AG04450 (cell line): Measurements from ENCODE around the gene RILP. TPM values are rescaled to one million over a fixed set of nuclear protein-coding genes. Genes with fewer than 3 reads are reported as not detected.
A peak's percentile ranks its signal among the peaks of the same experiment; 100 is the strongest.

Experiments used
- CTCF ChIA-PET: fragments of 300-600, 350-600 bp; formaldehyde crosslinking; extraction: SDS; loops from one replicate; lab custom pipeline; 2022; ENCODE audit warnings: antibody characterized with exemption, inconsistent platforms; lab: Charles Lee
- POLR2A ChIA-PET: fragments of 350-600 bp; formaldehyde crosslinking; extraction: SDS; loops from one replicate; lab custom pipeline; 2021; ENCODE audit warnings: antibody characterized with exemption, inconsistent platforms; lab: Yijun Ruan, JAX
- DNase-seq: peaks from one replicate; pipeline ENCODE4 v3.0.0-alpha.2; 2011; ENCODE audit warnings: low read depth, low spot score
- H3K27ac ChIP-seq: one replicate; pipeline ENCODE4 v1.5.1; 2012; ENCODE audit warnings: low read depth, low read length, control low read depth
- H3K27me3 ChIP-seq: one replicate; pipeline ENCODE4 v1.6.0; 2012; ENCODE audit warnings: low read length; ENCODE audit not compliant: control insufficient read depth, insufficient read depth
- H3K4me3 ChIP-seq: 2 replicates; pipeline ENCODE4 v1.5.1; 2011; ENCODE audit warnings: mild to moderate bottlenecking, low read depth, low read length, control low read depth
- H3K9me3 ChIP-seq: 2 replicates; pipeline ENCODE4 v1.5.1; 2012; ENCODE audit warnings: low read length; ENCODE audit not compliant: control insufficient read depth, insufficient read depth
- polyA plus RNA-seq: library from polyadenylated mRNA; depleted of rRNA; stranded (reverse); fragments of >200 nt; gene quantifications from 2 replicates; pipeline ENCODE4 v1.2.3, GENCODE V29; 2011
- TF ChIP-seq, protein P1 (sequence below): IDR thresholded peaks from 2 replicates; pipeline ENCODE4 v1.5.1; 2011; ENCODE audit warnings: low read depth, low read length, control low read depth, inconsistent platforms

The RILP gene
- polyA plus RNA-seq, 1 experiment: 5.8 TPM

GRCh38 chr17:1686086-1686485 is 36.4 kb upstream of the RILP start:
- no peaks in the 10 kb centered on the region for H3K27me3 ChIP-seq
- DNase-seq: no peak
- TF ChIP-seq, protein P1, sequence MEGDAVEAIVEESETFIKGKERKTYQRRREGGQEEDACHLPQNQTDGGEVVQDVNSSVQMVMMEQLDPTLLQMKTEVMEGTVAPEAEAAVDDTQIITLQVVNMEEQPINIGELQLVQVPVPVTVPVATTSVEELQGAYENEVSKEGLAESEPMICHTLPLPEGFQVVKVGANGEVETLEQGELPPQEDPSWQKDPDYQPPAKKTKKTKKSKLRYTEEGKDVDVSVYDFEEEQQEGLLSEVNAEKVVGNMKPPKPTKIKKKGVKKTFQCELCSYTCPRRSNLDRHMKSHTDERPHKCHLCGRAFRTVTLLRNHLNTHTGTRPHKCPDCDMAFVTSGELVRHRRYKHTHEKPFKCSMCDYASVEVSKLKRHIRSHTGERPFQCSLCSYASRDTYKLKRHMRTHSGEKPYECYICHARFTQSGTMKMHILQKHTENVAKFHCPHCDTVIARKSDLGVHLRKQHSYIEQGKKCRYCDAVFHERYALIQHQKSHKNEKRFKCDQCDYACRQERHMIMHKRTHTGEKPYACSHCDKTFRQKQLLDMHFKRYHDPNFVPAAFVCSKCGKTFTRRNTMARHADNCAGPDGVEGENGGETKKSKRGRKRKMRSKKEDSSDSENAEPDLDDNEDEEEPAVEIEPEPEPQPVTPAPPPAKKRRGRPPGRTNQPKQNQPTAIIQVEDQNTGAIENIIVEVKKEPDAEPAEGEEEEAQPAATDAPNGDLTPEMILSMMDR: no peak
- ChIA-PET POLR2A (no interaction called here), CTCF (no interaction called here)
- H3K9me3 ChIP-seq: no peaks in the 10 kb centered on the region; the same call in 1 of the 2 replicates
- H3K4me3 ChIP-seq: no peak overlapping the region
- H3K27ac ChIP-seq: no peak overlapping the region

GRCh38 chr17:1684378-1685189 is 34.9 kb upstream of the RILP start, which contains the start of gene PRPF8:
Gene PRPF8, minus strand, starts transcription at chr17:1684867. Its CDS starts 296 bp downstream, at chr17:1684571.
- peak within 1 kb of the TSS; percentile 83 for H3K4me3 ChIP-seq
- ChIA-PET POLR2A (interaction anchor here (0.6 to 2.9 kb wide), 4 partner anchors 16 to 36 kb away, joined by 3 to 25 read pairs (median 7); no protein-coding TSS in a partner anchor), CTCF (interaction anchor here (0.6 to 0.9 kb wide), 2 partner anchors 16 to 111 kb away, joined by 3 to 5 read pairs; no protein-coding TSS in a partner anchor)
- H3K9me3 ChIP-seq: no peaks in the 10 kb centered on the region; the same call in 1 of the 2 replicates
- H3K27ac ChIP-seq: peak within 1 kb of the TSS; percentile 86
- H3K27me3 ChIP-seq: no peaks in the 10 kb centered on the region
- DNase-seq: peak; percentile 91
- TF ChIP-seq, protein P1: no peak

DNA sequence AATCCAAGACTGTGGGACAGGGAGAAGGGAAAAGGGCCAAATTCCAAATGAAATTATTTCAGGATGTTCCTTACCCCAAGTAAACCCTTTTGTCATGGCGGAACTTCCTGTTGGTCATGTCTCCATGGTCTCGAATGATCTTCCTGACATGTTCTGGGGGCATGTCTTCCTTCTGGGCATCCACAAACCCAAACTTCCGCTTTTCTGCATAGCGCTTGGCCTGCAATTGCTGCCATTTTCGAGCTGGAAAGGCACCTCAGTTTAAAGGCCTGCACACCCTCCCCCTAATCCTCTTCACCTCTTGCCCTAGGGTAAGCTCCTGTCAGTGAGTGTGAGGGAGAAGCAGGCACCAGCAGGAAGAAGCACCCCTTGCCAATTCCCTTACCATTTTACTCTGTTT is 33.8 kb upstream of the RILP start:
- Histone ChIP-seq H3K4me3 (peak overlapping the region; percentile 83), H3K27me3 (no peaks in the 10 kb centered on the region), H3K9me3 (no peaks in the 10 kb centered on the region; the same call in 1 of the 2 replicates), H3K27ac (peak overlapping the region; percentile 11)
- ChIA-PET POLR2A (interaction anchor here (0.7 to 2.9 kb wide), 2 partner anchors 33 to 755 kb away, joined by 3 to 25 read pairs; no protein-coding TSS in a partner anchor), CTCF (interaction anchor here (1.0 to 1.4 kb wide), 2 partner anchors 14 to 34 kb away, joined by 3 read pairs; partner anchors contain the start of gene RILP)
- DNase-seq: no peak
- TF ChIP-seq, protein P1: no peak

DNA sequence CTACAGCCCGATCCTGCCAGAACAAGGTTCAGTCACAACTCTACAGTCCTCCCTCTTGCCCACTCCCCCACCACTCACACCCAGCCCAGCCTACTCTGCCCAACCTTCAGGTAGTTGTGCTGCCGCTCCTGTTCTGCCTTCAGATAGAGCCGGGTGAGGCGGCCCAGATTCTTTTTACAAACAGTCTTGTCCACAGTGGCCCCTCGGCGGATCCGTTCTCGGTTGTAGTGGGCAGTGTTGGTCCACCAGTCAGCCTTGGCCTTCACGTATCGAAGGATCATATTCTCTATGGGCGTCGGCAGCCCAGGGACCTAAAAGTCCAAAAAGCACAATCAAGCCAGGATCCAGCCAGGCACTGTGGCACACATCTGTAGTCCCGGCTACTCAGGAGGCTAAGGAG is 26.7 kb upstream of the RILP start:
- Histone ChIP-seq H3K27me3 (no peaks in the 10 kb centered on the region), H3K27ac (no peak overlapping the region), H3K9me3 (no peaks in the 10 kb centered on the region), H3K4me3 (no peak overlapping the region)
- no peak for DNase-seq
- TF ChIP-seq, protein P1: no peak
- POLR2A ChIA-PET: no interaction called here
- CTCF ChIA-PET: no interaction called here
